ENCODE measurements around the gene CNR1. TPM values are rescaled to one million over a fixed set of nuclear protein-coding genes. Genes with fewer than 3 reads are reported as not detected.
"Not testable (repeated sequence)": the region's sequence is repeated elsewhere in the genome, so short reads cannot be mapped to it uniquely, and the experiment has no call there.

CNR1 gene
- total RNA-seq: 0.92 and 1.2 TPM in 2 replicates

DNA sequence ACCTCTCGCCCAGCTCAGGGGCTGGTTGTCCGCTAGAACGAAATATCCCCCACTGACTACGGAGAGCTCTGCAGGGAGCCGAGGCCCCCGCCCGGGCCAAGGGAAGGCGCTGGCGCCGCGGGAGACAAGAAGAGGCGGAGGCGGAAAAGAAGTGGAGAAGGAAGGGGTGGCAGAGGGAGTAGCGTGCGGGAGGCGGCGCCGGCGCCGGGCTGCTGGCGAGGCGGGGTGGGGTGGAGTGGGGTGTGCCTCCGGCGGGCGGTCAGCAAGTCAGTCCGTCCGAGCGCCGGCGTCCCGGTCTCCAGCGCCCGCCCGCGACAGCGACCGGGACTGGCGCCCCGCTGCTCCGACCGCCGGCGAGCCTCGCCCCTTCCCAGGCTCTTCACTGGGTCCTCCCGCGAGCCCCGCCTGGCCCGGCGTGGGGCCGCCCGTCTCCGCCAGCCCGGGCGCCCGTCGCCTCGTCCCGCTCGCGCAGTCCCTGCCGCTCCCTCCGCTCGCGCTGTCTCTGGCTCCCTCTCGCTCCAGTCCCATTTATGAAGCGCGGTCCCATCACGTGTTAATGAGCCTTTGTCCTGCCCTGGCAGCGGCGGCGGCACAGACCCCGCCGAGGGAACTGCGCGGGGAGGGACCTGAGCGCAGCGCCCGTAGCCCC lies at the start of gene CNR1:
Gene CNR1, minus strand, starts transcription at position 504 of the 649 bp plus-strand sequence. CDS start 21,073 bp downstream, outside the sequence.
- Histone ChIP-seq H3K36me3 (ENCODE audit: control insufficient read depth, insufficient read depth, low read length) (no peaks in the 10 kb centered on the region), H3K27me3 (ENCODE audit: control insufficient read depth, insufficient read depth, low read length) (peaks cover 17% of the 10 kb centered on the region), H3K4me3 (ENCODE audit: low read depth, low read length) (peak within 1 kb of the TSS; percentile 54)
- TF ChIP-seq, protein P1, sequence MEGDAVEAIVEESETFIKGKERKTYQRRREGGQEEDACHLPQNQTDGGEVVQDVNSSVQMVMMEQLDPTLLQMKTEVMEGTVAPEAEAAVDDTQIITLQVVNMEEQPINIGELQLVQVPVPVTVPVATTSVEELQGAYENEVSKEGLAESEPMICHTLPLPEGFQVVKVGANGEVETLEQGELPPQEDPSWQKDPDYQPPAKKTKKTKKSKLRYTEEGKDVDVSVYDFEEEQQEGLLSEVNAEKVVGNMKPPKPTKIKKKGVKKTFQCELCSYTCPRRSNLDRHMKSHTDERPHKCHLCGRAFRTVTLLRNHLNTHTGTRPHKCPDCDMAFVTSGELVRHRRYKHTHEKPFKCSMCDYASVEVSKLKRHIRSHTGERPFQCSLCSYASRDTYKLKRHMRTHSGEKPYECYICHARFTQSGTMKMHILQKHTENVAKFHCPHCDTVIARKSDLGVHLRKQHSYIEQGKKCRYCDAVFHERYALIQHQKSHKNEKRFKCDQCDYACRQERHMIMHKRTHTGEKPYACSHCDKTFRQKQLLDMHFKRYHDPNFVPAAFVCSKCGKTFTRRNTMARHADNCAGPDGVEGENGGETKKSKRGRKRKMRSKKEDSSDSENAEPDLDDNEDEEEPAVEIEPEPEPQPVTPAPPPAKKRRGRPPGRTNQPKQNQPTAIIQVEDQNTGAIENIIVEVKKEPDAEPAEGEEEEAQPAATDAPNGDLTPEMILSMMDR (IDR thresholded peaks at IDR 0.05; ENCODE audit: insufficient read depth, low read length, poor library complexity, severe bottlenecking): no peak
- no peak for DNase-seq (ENCODE audit: low read depth)

DNA sequence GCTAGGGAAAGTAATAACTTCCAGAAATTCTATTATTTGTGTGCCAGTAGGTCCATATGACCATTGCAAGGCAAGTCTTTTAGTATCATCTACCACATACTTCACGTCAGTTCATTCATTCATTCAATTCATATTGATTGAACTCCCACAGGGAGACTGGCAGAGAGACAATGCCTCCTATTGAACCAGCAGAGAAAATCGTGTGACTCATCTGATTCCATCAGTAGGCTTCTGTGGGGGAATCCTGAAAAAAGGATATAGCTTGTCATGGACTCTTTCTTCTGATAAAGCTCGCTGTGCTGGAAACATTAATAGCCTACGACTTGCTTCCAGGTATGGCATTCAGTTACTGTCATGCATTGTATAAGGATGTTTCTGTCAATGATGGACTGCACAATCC lies 45.3 kb upstream of the CNR1 start:
- DNase-seq (ENCODE audit: low read depth): no peak
- Histone ChIP-seq H3K36me3 (ENCODE audit: control insufficient read depth, insufficient read depth, low read length) (no peaks in the 10 kb centered on the region), H3K4me3 (ENCODE audit: low read depth, low read length) (no peak overlapping the region), H3K27me3 (ENCODE audit: control insufficient read depth, insufficient read depth, low read length) (no peaks in the 10 kb centered on the region)
- TF ChIP-seq, protein P1 (IDR thresholded peaks at IDR 0.05; ENCODE audit: insufficient read depth, low read length, poor library complexity, severe bottlenecking): no peak

DNA sequence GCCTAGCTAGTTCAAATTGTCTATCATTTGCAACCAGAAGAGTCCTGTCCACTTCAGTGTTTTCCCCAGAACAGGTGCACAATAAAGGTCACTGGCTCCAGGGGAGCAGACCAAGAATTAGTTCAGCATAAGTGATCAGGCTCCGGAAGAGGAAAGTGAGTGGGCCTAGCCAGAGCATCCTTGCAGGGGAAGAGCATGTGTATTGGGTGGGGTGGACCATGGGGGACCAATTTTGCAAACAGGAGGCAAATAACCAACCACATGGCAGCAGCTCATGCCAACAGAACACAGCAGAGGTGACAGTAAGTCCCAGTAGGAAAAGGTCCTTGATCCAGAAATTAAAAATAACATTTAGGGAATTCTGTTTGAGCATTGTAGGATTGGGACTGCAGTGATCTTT lies 43.2 kb upstream of the CNR1 start:
- Histone ChIP-seq H3K36me3 (ENCODE audit: control insufficient read depth, insufficient read depth, low read length) (no peaks in the 10 kb centered on the region), H3K27me3 (ENCODE audit: control insufficient read depth, insufficient read depth, low read length) (no peaks in the 10 kb centered on the region), H3K4me3 (ENCODE audit: low read depth, low read length) (no peak overlapping the region)
- no peak for DNase-seq (ENCODE audit: low read depth)
- TF ChIP-seq, protein P1 (IDR thresholded peaks at IDR 0.05; ENCODE audit: insufficient read depth, low read length, poor library complexity, severe bottlenecking): no peak

DNA sequence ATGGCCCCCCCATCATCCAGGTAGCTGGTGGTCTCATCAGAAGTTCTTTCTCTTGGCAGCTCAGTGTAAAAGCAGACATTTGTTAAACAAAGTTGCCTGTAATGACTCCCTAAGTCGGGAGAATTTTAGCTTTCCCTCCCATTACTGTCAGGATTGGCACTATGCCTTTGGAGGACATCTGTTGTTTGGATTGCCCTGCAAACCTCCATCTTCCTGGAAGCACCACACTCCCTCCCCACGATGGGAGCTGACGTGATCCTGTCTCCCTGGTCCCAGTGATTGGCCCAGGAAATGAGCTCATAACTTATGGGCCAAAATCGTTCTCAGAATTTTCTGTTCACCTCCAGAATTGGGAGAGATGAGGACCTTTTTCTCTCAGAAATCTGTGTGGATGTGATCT lies 42.6 kb upstream of the CNR1 start:
- TF ChIP-seq, protein P1 (IDR thresholded peaks at IDR 0.05; ENCODE audit: insufficient read depth, low read length, poor library complexity, severe bottlenecking): no peak

DNA sequence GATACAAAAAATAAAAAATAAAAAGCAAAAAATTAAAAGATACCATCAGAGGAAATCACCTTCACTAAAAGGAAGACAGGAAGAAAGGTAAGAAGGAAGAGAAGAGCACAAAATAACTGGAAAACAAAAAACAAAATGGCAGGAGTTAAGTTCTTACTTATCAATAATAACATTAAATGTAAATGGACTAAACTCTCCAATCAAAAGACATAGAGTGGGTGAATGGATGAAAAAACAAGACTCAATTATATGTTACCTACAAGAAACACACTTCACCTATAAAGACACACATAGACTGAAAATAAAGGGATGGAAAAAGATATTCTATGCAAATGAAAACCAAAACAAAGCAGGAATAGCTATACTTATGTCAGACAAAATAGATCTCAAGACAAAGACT lies 35.6 kb upstream of the CNR1 start:
- H3K4me3 ChIP-seq (ENCODE audit: low read depth, low read length); DNase-seq (ENCODE audit: low read depth); H3K36me3 ChIP-seq (ENCODE audit: control insufficient read depth, insufficient read depth, low read length); H3K27me3 ChIP-seq (ENCODE audit: control insufficient read depth, insufficient read depth, low read length): not testable (repeated sequence)

More for the DNA sequence above, 42.6 kb upstream of the CNR1 start:
- Histone ChIP-seq H3K36me3 (ENCODE audit: control insufficient read depth, insufficient read depth, low read length) (no peaks in the 10 kb centered on the region), H3K4me3 (ENCODE audit: low read depth, low read length) (no peak overlapping the region), H3K27me3 (ENCODE audit: control insufficient read depth, insufficient read depth, low read length) (no peaks in the 10 kb centered on the region)
- no peak for DNase-seq (ENCODE audit: low read depth)

DNA sequence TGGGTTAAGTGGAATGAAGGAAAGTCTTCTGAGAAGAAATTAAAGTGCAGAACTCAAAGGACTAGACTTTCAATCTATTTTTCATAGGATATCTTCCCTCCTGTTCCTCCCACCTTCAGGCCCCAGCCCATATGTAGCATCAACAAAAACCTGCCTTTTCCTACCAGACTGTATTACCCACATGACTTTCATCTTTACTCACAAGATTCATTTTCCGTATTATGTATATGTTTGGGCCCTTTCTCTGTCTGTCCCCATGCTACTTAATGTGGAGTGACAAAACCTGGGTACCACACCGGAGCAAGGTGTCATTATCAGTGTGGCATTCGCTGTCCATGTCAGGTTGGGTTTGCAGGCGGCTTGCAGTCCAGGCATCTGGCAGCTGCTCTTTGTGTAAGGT lies 18.8 kb upstream of the CNR1 start:
- TF ChIP-seq, protein P1 (IDR thresholded peaks at IDR 0.05; ENCODE audit: insufficient read depth, low read length, poor library complexity, severe bottlenecking): no peak
- H3K36me3 ChIP-seq (ENCODE audit: control insufficient read depth, insufficient read depth, low read length): no peaks in the 10 kb centered on the region
- H3K4me3 ChIP-seq (ENCODE audit: low read depth, low read length): no peak overlapping the region
- no peak for DNase-seq (ENCODE audit: low read depth)
- H3K27me3 ChIP-seq (ENCODE audit: control insufficient read depth, insufficient read depth, low read length): no peaks in the 10 kb centered on the region
